Loucy (cell line): ENCODE results near the gene S1PR1.

Source experiments
- H2AFZ ChIP-seq: fragments of 200-600 bp; sonication (generic); 2 replicates; pipeline ENCODE4 v1.6.0; 2016; ENCODE audit warnings: antibody characterized with exemption, mild to moderate bottlenecking, low read length, moderate library complexity
- H3F3A ChIP-seq: fragments of 200-600 bp; 2 replicates; pipeline ENCODE4 v1.6.0; 2016; ENCODE audit warnings: antibody characterized with exemption, low read depth, mild to moderate bottlenecking
- H3K27me3 ChIP-seq: fragments of 200-600 bp; sonication (generic); 2 replicates; pipeline ENCODE4 v1.6.1; 2014; ENCODE audit warnings: low read length, mild to moderate bottlenecking; ENCODE audit not compliant: insufficient read depth, poor library complexity, severe bottlenecking
- H3K36me3 ChIP-seq: fragments of 200-600 bp; sonication (generic); 2 replicates; pipeline ENCODE4 v1.6.1; 2016; ENCODE audit warnings: low read length; ENCODE audit not compliant: insufficient read depth
- H3K4me1 ChIP-seq: fragments of 200-600 bp; sonication (generic); 2 replicates; pipeline ENCODE4 v1.5.1; 2014; ENCODE audit warnings: low read length, mild to moderate bottlenecking; ENCODE audit not compliant: insufficient read depth, poor library complexity, severe bottlenecking
- H3K4me2 ChIP-seq: fragments of 200-600 bp; sonication (generic); 2 replicates; pipeline ENCODE4 v1.6.0; 2014; ENCODE audit warnings: antibody characterized with exemption, low read length, low read depth, mild to moderate bottlenecking; ENCODE audit not compliant: poor library complexity, severe bottlenecking
- H3K4me3 ChIP-seq: fragments of 200-600 bp; sonication (generic); 2 replicates; pipeline ENCODE4 v1.5.1; 2014; ENCODE audit warnings: low read length, mild to moderate bottlenecking, mixed read lengths; ENCODE audit not compliant: poor library complexity, severe bottlenecking
- H3K79me2 ChIP-seq: fragments of 200-600 bp; sonication (generic); 2 replicates; pipeline ENCODE4 v1.6.1; 2014; ENCODE audit warnings: low read length; ENCODE audit not compliant: insufficient read depth
- H3K9ac ChIP-seq: fragments of 200-600 bp; sonication (generic); 2 replicates; pipeline ENCODE4 v1.6.0; 2014; ENCODE audit warnings: mild to moderate bottlenecking, low read depth, low read length, moderate library complexity; ENCODE audit not compliant: poor library complexity, severe bottlenecking
- H3K9me2 ChIP-seq: fragments of 200-600 bp; sonication (generic); replicated peaks from 2 replicates; pipeline ENCODE4 v1.6.1; 2016; ENCODE audit warnings: low read depth, low read length, mixed read lengths
- H3K9me3 ChIP-seq: fragments of 200-600 bp; sonication (generic); 2 replicates; pipeline ENCODE4 v1.6.1; 2014; ENCODE audit warnings: mild to moderate bottlenecking, antibody characterized with exemption, low read length, low read depth; ENCODE audit not compliant: insufficient read depth
- H4K20me1 ChIP-seq: fragments of 200-600 bp; sonication (generic); 2 replicates; pipeline ENCODE4 v1.6.0; 2014; ENCODE audit warnings: antibody characterized with exemption, low read length, mild to moderate bottlenecking; ENCODE audit not compliant: insufficient read depth, poor library complexity, severe bottlenecking
- CTCF ChIP-seq: fragments of 200-600 bp; sonication (generic); conservative IDR thresholded peaks from 2 replicates; pipeline ENCODE4 v1.5.1; 2014; ENCODE audit warnings: mild to moderate bottlenecking, antibody characterized with exemption, low read length
- EZH2phosphoT487 ChIP-seq: fragments of 200-600 bp; IDR thresholded peaks from 2 replicates; pipeline ENCODE4 v1.6.1; 2018; ENCODE audit warnings: antibody characterized with exemption, mild to moderate bottlenecking, moderate library complexity, borderline replicate concordance

Gene S1PR1

GRCh38 chr1:101194746-101195145 is 42.1 kb upstream of the S1PR1 start:
- Histone ChIP-seq H3F3A (no peaks in the 10 kb centered on the region), H3K9me2 (no peaks in the 10 kb centered on the region), H3K4me2 (no peak overlapping the region), H3K27me3 (no peaks in the 10 kb centered on the region), H3K4me3 (no peak overlapping the region), H3K36me3 (no peaks in the 10 kb centered on the region), H4K20me1 (no peaks in the 10 kb centered on the region), H3K9me3 (no peaks in the 10 kb centered on the region), H3K79me2 (no peaks in the 10 kb centered on the region), H3K4me1 (no peaks in the 10 kb centered on the region), H2AFZ (no peak overlapping the region), H3K9ac (no peak overlapping the region)
- TF ChIP-seq CTCF (no peak), EZH2phosphoT487 (no peak)

- Histone ChIP-seq H3K79me2 (no peaks in the 10 kb centered on the region), H3K36me3 (no peaks in the 10 kb centered on the region), H2AFZ (no peak overlapping the region), H4K20me1 (no peaks in the 10 kb centered on the region), H3K4me2 (no peak overlapping the region), H3K9me2 (no peaks in the 10 kb centered on the region), H3K9ac (no peak overlapping the region), H3K4me3 (no peak overlapping the region), H3F3A (no peaks in the 10 kb centered on the region), H3K9me3 (no peaks in the 10 kb centered on the region), H3K27me3 (no peaks in the 10 kb centered on the region), H3K4me1 (no peaks in the 10 kb centered on the region)
- TF ChIP-seq EZH2phosphoT487 (no peak), CTCF (no peak)
These were observed 40.2 kb upstream of the S1PR1 start for GRCh38 chr1:101196668-101197067.

- H3K9me3 ChIP-seq, result no peaks in the 10 kb centered on the region
- no peaks in the 10 kb centered on the region for H3K27me3 ChIP-seq
- H3K4me2 ChIP-seq, result no peak overlapping the region
- no peaks in the 10 kb centered on the region for H3K79me2 ChIP-seq
- no peaks in the 10 kb centered on the region for H3K4me1 ChIP-seq
- H4K20me1 ChIP-seq, result no peaks in the 10 kb centered on the region
- H3F3A ChIP-seq, result no peaks in the 10 kb centered on the region
- TF ChIP-seq EZH2phosphoT487 (no peak), CTCF (no peak)
- H3K4me3 ChIP-seq, result no peak overlapping the region
- no peak overlapping the region for H3K9ac ChIP-seq
- no peak overlapping the region for H2AFZ ChIP-seq
- H3K36me3 ChIP-seq, result no peaks in the 10 kb centered on the region
- no peaks in the 10 kb centered on the region for H3K9me2 ChIP-seq
These were observed 37.8 kb upstream of the S1PR1 start for GRCh38 chr1:101198842-101199636.
